WTC11 (cell line): ENCODE data around the gene IL10.

Source experiments
- FOXK1 ChIP-seq: sonication (generic); formaldehyde crosslinking; IDR thresholded peaks from 2 replicates; pipeline ENCODE4 v1.8.0; 2022; ENCODE audit warnings: mild to moderate bottlenecking, moderate library complexity, missing genetic modification reagents
- PRDM15 ChIP-seq: sonication (generic); formaldehyde crosslinking; IDR thresholded peaks from 2 replicates; pipeline ENCODE4 v1.8.0; 2022; ENCODE audit warnings: missing genetic modification reagents
- USF2 ChIP-seq: sonication (generic); formaldehyde crosslinking; IDR thresholded peaks from 2 replicates; pipeline ENCODE4 v1.8.1; 2023; ENCODE audit warnings: mild to moderate bottlenecking, missing genetic modification reagents, moderate library complexity
- ZNF121 ChIP-seq: sonication (generic); formaldehyde crosslinking; IDR thresholded peaks from 2 replicates; pipeline ENCODE4 v1.8.0; 2023; ENCODE audit warnings: missing genetic modification reagents
- TF ChIP-seq, protein P1 (sequence below): sonication (generic); formaldehyde crosslinking; IDR thresholded peaks from 2 replicates; pipeline ENCODE4 v1.8.0; 2022; ENCODE audit warnings: mild to moderate bottlenecking, missing genetic modification reagents
- TF ChIP-seq, protein P2 (sequence below): fragments of 200-600 bp; IDR thresholded peaks from 2 replicates; pipeline ENCODE4 v1.8.0; 2022; ENCODE audit warnings: antibody characterized with exemption
- TF ChIP-seq, protein P3 (sequence below): sonication (generic); formaldehyde crosslinking; IDR thresholded peaks from 2 replicates; pipeline ENCODE4 v1.8.1; 2022; ENCODE audit warnings: low read depth, mild to moderate bottlenecking, moderate library complexity, missing genetic modification reagents, borderline replicate concordance
- TF ChIP-seq, protein P4 (sequence below): sonication (generic); formaldehyde crosslinking; conservative IDR thresholded peaks from 2 replicates; pipeline ENCODE4 v1.8.1; 2023; ENCODE audit warnings: mild to moderate bottlenecking, low read depth, missing genetic modification reagents, moderate library complexity

GRCh38 chr1:206794294-206794908 lies 22.1 kb upstream of the IL10 start:
- no peak for TF ChIP-seq ZNF121 (CRISPR knock-in tag)
- TF ChIP-seq USF2 (CRISPR knock-in tag) = no peak
- TF ChIP-seq, protein P1, sequence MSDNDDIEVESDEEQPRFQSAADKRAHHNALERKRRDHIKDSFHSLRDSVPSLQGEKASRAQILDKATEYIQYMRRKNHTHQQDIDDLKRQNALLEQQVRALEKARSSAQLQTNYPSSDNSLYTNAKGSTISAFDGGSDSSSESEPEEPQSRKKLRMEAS (CRISPR knock-in tag) = no peak
- TF ChIP-seq, protein P2, sequence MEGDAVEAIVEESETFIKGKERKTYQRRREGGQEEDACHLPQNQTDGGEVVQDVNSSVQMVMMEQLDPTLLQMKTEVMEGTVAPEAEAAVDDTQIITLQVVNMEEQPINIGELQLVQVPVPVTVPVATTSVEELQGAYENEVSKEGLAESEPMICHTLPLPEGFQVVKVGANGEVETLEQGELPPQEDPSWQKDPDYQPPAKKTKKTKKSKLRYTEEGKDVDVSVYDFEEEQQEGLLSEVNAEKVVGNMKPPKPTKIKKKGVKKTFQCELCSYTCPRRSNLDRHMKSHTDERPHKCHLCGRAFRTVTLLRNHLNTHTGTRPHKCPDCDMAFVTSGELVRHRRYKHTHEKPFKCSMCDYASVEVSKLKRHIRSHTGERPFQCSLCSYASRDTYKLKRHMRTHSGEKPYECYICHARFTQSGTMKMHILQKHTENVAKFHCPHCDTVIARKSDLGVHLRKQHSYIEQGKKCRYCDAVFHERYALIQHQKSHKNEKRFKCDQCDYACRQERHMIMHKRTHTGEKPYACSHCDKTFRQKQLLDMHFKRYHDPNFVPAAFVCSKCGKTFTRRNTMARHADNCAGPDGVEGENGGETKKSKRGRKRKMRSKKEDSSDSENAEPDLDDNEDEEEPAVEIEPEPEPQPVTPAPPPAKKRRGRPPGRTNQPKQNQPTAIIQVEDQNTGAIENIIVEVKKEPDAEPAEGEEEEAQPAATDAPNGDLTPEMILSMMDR = no peak
- TF ChIP-seq PRDM15 = no peak
- TF ChIP-seq, protein P3, sequence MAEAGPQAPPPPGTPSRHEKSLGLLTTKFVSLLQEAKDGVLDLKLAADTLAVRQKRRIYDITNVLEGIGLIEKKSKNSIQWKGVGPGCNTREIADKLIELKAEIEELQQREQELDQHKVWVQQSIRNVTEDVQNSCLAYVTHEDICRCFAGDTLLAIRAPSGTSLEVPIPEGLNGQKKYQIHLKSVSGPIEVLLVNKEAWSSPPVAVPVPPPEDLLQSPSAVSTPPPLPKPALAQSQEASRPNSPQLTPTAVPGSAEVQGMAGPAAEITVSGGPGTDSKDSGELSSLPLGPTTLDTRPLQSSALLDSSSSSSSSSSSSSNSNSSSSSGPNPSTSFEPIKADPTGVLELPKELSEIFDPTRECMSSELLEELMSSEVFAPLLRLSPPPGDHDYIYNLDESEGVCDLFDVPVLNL (CRISPR knock-in tag) = no peak
- no peak for TF ChIP-seq FOXK1 (CRISPR knock-in tag)
- TF ChIP-seq, protein P4, sequence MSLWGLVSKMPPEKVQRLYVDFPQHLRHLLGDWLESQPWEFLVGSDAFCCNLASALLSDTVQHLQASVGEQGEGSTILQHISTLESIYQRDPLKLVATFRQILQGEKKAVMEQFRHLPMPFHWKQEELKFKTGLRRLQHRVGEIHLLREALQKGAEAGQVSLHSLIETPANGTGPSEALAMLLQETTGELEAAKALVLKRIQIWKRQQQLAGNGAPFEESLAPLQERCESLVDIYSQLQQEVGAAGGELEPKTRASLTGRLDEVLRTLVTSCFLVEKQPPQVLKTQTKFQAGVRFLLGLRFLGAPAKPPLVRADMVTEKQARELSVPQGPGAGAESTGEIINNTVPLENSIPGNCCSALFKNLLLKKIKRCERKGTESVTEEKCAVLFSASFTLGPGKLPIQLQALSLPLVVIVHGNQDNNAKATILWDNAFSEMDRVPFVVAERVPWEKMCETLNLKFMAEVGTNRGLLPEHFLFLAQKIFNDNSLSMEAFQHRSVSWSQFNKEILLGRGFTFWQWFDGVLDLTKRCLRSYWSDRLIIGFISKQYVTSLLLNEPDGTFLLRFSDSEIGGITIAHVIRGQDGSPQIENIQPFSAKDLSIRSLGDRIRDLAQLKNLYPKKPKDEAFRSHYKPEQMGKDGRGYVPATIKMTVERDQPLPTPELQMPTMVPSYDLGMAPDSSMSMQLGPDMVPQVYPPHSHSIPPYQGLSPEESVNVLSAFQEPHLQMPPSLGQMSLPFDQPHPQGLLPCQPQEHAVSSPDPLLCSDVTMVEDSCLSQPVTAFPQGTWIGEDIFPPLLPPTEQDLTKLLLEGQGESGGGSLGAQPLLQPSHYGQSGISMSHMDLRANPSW (CRISPR knock-in tag) = no peak
